Measurements from ENCODE around the gene NEIL3.

The NEIL3 gene

GRCh38 chr4:177309522-177310371, at the start of gene NEIL3:
TSS of gene NEIL3 (plus strand) at chr4:177309874. CDS start at chr4:177309954, 80 bp downstream.
- peak; percentile 82 for DNase-seq

GRCh38 chr4:177263818-177264217, 45.9 kb upstream of the NEIL3 start:
- no peak for DNase-seq

- no peak for DNase-seq
Measured at GRCh38 chr4:177264788-177265422, 44.8 kb upstream of the NEIL3 start.

GRCh38 chr4:177265729-177266128, 43.9 kb upstream of the NEIL3 start:
- no peak for DNase-seq

GRCh38 chr4:177266506-177266905, 43.2 kb upstream of the NEIL3 start:
- no peak for DNase-seq

GRCh38 chr4:177267911-177268310, 41.8 kb upstream of the NEIL3 start:
- no peak for DNase-seq

GRCh38 chr4:177271091-177271490, 38.6 kb upstream of the NEIL3 start:
- no peak for DNase-seq

GRCh38 chr4:177271915-177272766, 37.5 kb upstream of the NEIL3 start:
- DNase-seq = no peak

- no peak for DNase-seq
Measured at GRCh38 chr4:177275999-177276398, 33.7 kb upstream of the NEIL3 start.

- no peak for DNase-seq
Measured at GRCh38 chr4:177281351-177281909, 28.2 kb upstream of the NEIL3 start.

- no peak for DNase-seq
Measured at GRCh38 chr4:177282284-177282835, 27.3 kb upstream of the NEIL3 start.

GRCh38 chr4:177283167-177283566, 26.5 kb upstream of the NEIL3 start:
- no peak for DNase-seq

GRCh38 chr4:177285953-177286352, 23.7 kb upstream of the NEIL3 start:
- DNase-seq = no peak

GRCh38 chr4:177287255-177287654, 22.4 kb upstream of the NEIL3 start:
- DNase-seq = no peak

GRCh38 chr4:177288335-177288734, 21.3 kb upstream of the NEIL3 start:
- DNase-seq = no peak

- DNase-seq = no peak
Measured at GRCh38 chr4:177290780-177291179, 18.9 kb upstream of the NEIL3 start.

GRCh38 chr4:177292171-177292570, 17.5 kb upstream of the NEIL3 start:
- DNase-seq = no peak

- DNase-seq = no peak
Measured at GRCh38 chr4:177293208-177294033, 16.3 kb upstream of the NEIL3 start.

GRCh38 chr4:177297785-177298391, 11.8 kb upstream of the NEIL3 start:
- DNase-seq = no peak

- no peak for DNase-seq
Measured at GRCh38 chr4:177301126-177301639, 8.5 kb upstream of the NEIL3 start.

Data from NCI-H1436 (cell line).